Activated T-helper 17 cell treated with anti-CD3 and anti-CD28 coated beads, Interleukin-2, amount 50 U/mL, for 72 hours (primary cell): ENCODE results near the gene TENM3. TPM values are rescaled to one million over a fixed set of nuclear protein-coding genes. Genes with fewer than 3 reads are reported as not detected.

Experiments used
- ATAC-seq: fragments of 150-1000 bp; cut with Tn5 transposase; replicated peaks from 2 replicates; pipeline ENCODE4 v1.10.0; 2021; ENCODE audit warnings: mild to moderate bottlenecking, moderate library complexity
- H3K27ac Mint-ChIP-seq: one replicate; pipeline ENCODE4 v1.8.0; 2022; ENCODE audit warnings: mixed read lengths
- H3K27me3 Mint-ChIP-seq: one replicate; pipeline ENCODE4 v1.8.0; 2022; ENCODE audit warnings: mixed read lengths
- H3K36me3 Mint-ChIP-seq: one replicate; pipeline ENCODE4 v1.8.0; 2022; ENCODE audit warnings: low read depth, mild to moderate bottlenecking, mixed read lengths
- H3K4me1 Mint-ChIP-seq: one replicate; pipeline ENCODE4 v1.8.0; 2022; ENCODE audit warnings: mixed read lengths
- H3K4me3 Mint-ChIP-seq: one replicate; pipeline ENCODE4 v1.8.0; 2022; ENCODE audit warnings: mild to moderate bottlenecking, mixed read lengths
- H3K9me3 Mint-ChIP-seq: one replicate; pipeline ENCODE4 v1.8.0; 2022; ENCODE audit warnings: mixed read lengths
- total RNA-seq, 2 donors: library from RNA; stranded (reverse); gene quantifications; one replicate each; pipeline ENCODE4 v1.2.3, GENCODE V29; 2022

The TENM3 gene
- total RNA-seq, 2 donors from 2014 or later, result not detected

DNA sequence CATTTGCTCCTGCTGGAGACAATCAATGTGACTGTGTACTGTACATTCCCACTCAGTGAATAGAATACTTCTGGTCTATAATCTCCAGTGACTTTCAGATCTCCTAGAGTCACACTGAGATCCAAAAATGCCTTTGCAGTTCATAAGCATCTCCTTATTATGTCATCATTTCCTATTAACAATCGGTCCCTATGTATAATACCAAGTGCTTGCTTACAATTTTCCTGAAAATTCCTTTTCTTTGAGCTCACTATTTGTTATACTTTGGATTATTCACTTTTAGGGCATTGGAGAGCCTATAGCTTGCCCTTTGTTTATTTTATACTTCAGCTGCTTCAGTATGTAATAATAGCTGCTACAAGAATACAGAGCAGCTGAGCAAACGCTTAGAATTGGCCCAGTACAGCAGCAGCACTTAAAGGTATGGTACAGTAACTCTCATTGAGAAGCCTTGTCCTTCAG lies 361.0 kb downstream of the TENM3 start:
- no peaks in the 10 kb centered on the region for H3K4me1 Mint-ChIP-seq
- no peak overlapping the region for H3K4me3 Mint-ChIP-seq
- H3K9me3 Mint-ChIP-seq, result no peaks in the 10 kb centered on the region
- no peaks in the 10 kb centered on the region for H3K36me3 Mint-ChIP-seq
- H3K27ac Mint-ChIP-seq, result no peak overlapping the region
- ATAC-seq, result no peak
- H3K27me3 Mint-ChIP-seq, result peaks cover 4% of the 10 kb centered on the region

DNA sequence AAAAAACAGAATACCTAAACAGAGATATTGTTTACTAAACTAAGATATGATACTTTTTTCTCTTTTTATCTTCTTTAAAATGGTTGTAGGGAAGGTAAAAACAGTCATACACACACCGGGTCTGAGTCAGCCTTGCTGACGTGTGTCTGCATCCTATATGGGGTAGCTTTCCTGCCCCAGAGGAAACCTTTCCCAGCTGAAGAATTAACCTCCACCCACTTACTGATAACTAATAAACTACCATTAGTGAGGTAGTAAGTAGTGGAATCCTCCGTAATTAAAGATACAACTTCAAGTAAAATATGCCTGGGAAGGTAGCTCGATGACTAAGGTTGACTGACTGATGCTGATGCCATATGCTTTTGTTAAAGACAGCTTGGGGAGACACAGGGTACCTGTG lies 361.8 kb downstream of the TENM3 start:
- ATAC-seq, result no peak

DNA sequence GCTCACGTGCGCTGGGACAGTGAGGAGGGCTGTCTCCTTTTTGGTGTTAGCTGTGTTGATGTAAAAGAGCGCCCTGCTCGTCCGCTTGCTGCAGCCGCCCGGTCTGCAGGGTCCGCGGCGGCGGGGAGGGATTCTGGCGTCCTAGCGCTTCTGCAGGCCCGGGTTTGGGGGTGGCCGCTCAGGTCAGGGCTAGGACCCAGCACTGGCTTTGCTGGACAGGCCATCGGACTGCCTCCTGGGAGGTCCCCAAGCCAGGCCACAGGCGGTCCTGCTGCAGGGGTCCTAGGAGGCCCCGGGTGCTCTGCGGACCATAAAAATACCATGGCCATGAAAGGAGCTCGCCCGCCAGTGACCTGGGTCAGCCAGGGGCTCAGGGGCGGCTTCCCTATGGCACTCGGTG lies 365.3 kb downstream of the TENM3 start:
- Mint-ChIP-seq H3K27me3 (no peaks in the 10 kb centered on the region), H3K27ac (no peak overlapping the region), H3K4me1 (no peaks in the 10 kb centered on the region), H3K4me3 (no peak overlapping the region), H3K9me3 (no peaks in the 10 kb centered on the region), H3K36me3 (no peaks in the 10 kb centered on the region)
- no peak for ATAC-seq

More for the DNA sequence above, 361.8 kb downstream of the TENM3 start:
- H3K27ac Mint-ChIP-seq, result no peak overlapping the region
- no peak overlapping the region for H3K4me3 Mint-ChIP-seq
- H3K36me3 Mint-ChIP-seq, result no peaks in the 10 kb centered on the region
- H3K27me3 Mint-ChIP-seq, result peaks cover 4% of the 10 kb centered on the region
- H3K4me1 Mint-ChIP-seq, result no peaks in the 10 kb centered on the region
- H3K9me3 Mint-ChIP-seq, result no peaks in the 10 kb centered on the region

DNA sequence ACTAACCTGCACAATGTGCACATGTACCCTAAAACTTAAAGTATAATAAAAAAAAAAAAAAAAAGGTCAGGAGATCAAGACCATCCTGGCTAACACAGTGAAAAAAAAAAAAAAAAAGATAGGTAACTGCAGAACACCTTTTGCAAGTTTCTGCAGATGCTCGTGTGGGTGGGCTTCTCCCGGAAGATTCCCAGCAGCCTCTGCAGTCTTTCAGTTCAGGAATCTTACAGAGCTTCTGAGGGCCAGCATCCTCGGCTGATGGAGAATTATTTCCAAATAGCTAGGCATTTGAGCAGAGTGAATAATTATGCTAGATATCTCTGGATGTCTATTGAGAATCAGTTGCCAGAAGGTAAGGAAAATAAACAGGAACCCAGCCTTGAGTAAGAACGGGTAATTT lies 373.3 kb downstream of the TENM3 start:
- H3K9me3 Mint-ChIP-seq, result no peaks in the 10 kb centered on the region
- H3K27ac Mint-ChIP-seq, result no peak overlapping the region
- H3K36me3 Mint-ChIP-seq, result no peaks in the 10 kb centered on the region

DNA sequence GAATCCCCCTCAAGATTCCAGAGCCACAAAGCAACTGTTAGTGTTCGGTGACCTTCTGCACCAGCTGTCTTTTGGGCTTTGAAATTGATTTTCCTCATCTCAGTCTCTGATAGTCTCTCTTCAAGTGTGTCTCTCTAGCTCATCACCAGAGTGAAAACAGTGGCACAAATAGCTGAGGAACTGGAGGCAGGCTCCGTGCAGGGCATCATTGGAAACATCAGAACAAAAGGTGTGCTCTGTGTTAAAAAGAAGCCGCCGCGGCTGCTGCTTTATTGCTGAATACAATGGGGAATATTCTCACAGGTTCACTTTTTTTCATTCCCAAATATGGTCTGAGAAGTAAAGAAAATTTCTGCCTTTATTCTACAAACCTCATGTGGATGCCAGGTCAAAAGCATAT lies 376.5 kb downstream of the TENM3 start:
- Mint-ChIP-seq H3K4me1 (no peaks in the 10 kb centered on the region), H3K27ac (no peak overlapping the region), H3K36me3 (no peaks in the 10 kb centered on the region), H3K9me3 (no peaks in the 10 kb centered on the region), H3K4me3 (no peak overlapping the region), H3K27me3 (peaks cover 3% of the 10 kb centered on the region)
- ATAC-seq, result no peak

More for the DNA sequence above, 373.3 kb downstream of the TENM3 start:
- H3K4me1 Mint-ChIP-seq, result no peaks in the 10 kb centered on the region
- no peaks in the 10 kb centered on the region for H3K27me3 Mint-ChIP-seq
- no peak overlapping the region for H3K4me3 Mint-ChIP-seq
- no peak for ATAC-seq

DNA sequence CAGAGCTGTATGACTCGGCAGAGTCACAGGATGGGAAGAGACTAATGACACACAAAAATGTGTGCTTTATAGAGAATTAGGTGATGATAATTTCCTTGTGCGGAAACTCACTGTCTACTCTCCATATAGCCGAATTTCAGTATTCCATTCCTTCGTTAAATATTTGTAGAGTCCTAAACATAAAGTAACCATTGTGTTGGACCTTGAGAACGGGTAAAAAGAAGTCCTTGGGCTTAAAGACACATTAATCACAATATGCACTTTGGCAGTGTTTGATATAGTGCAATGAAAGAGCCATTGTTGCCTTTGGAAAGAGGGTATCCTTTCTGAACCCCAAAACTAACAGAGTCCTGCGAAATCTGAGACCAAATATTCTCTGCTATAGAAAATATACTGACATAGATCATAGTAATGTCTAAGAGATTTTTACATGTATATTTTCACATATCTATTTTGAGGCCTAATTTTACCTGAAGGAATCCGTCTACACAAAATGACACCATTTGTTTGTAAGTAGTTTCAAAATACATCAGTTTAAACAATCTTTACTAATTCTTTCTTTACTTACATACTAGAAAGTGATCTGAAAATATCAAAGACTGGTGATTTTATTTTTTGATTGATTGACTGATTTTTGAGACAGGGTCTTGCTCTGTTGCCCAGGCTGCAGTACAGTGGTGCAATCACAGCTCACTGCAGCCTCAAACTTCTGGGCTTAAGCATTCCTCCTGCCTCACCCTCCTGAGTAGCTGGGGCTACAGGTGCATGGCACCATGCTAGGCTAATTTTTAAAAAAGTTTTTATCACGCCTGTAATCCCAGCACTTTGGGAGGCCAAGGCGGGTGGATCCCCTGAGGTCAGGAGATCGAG lies 377.1 kb downstream of the TENM3 start:
- Mint-ChIP-seq H3K4me3 (no peak overlapping the region), H3K9me3 (no peaks in the 10 kb centered on the region), H3K27me3 (peaks cover 6% of the 10 kb centered on the region), H3K4me1 (no peaks in the 10 kb centered on the region), H3K27ac (no peak overlapping the region), H3K36me3 (no peaks in the 10 kb centered on the region)
- no peak for ATAC-seq

DNA sequence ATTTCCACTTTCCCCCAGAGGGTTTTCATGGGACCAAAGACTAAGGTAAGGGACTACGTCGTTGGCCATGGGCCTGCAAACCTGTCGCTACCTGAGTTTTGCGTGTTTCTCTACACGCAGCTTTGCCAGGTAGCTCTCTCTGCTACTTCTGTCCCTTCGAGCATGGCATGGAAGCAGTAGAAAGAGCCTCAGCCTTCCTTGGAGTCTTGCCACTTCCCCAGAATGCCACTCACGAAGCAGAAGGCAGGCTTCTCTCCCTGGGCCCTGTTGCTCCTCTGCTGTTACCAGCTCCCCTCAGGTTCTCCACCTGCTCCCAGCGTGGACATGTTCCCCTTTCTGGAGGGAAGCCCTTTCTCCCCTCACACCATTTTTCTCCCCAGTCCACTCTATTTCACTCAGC lies 381.1 kb downstream of the TENM3 start:
- H3K36me3 Mint-ChIP-seq, result no peaks in the 10 kb centered on the region
- no peaks in the 10 kb centered on the region for H3K9me3 Mint-ChIP-seq
- peaks cover 6% of the 10 kb centered on the region for H3K27me3 Mint-ChIP-seq
- no peak overlapping the region for H3K27ac Mint-ChIP-seq
- no peaks in the 10 kb centered on the region for H3K4me1 Mint-ChIP-seq
- ATAC-seq, result no peak
- H3K4me3 Mint-ChIP-seq, result no peak overlapping the region

DNA sequence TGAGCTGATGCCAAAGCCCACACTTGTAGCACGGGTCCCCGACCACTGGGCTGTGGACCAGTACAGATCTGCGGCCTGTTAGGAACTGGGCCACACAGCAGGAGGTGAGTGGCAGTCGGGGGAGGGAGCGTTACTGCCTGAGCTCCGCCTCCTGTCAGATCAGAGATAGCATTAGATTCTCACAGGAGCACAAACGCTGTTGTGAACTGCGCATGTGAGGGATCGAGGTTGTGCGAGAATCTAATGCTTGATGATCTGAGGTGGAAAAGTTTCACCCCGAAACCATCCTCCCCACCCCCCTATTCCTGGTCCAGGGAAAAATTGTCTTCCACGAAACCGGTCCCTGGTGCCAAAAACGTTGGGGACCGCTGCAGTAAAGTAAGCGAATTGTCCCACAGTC lies 382.0 kb downstream of the TENM3 start:
- peaks cover 6% of the 10 kb centered on the region for H3K27me3 Mint-ChIP-seq
- no peaks in the 10 kb centered on the region for H3K4me1 Mint-ChIP-seq
- ATAC-seq, result no peak
- no peaks in the 10 kb centered on the region for H3K36me3 Mint-ChIP-seq
- no peak overlapping the region for H3K4me3 Mint-ChIP-seq
- H3K27ac Mint-ChIP-seq, result no peak overlapping the region
- H3K9me3 Mint-ChIP-seq, result no peaks in the 10 kb centered on the region

DNA sequence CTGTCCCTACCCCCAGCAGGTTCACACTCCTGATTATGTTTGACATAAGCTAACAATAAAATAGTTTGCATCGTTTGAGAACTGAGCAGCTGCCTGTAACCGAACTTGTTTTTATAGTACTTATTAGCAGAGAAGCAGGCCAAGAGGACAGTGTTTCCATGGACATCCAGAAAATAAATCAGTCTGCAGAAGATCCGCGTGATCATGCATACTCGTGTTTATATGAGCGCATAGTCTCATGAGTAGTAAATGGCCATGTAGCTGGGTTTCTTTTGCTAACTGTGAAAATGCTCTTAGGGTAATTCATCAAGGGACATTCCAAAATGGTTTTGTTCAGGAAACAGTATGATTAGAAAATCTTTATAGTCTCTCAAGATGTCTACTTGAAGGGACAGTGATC lies 384.8 kb downstream of the TENM3 start:
- no peak overlapping the region for H3K4me3 Mint-ChIP-seq
- H3K27ac Mint-ChIP-seq, result no peak overlapping the region
- H3K4me1 Mint-ChIP-seq, result no peaks in the 10 kb centered on the region
- H3K27me3 Mint-ChIP-seq, result peaks cover 11% of the 10 kb centered on the region
- no peaks in the 10 kb centered on the region for H3K9me3 Mint-ChIP-seq
- ATAC-seq, result no peak
- no peaks in the 10 kb centered on the region for H3K36me3 Mint-ChIP-seq

DNA sequence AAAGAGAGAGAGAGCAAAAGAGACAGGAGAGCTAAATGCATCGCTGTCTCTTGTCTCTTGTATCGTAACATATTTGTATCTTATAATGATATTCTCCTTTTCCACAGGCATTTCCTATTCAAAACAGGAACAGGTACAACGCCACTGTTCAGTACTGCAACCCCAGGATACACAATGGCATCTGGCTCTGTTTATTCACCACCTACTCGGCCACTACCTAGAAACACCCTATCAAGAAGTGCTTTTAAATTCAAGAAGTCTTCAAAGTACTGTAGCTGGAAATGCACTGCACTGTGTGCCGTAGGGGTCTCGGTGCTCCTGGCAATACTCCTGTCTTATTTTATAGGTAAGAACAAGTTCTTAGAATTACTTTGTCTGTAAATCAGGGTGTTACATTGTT lies 385.3 kb downstream of the TENM3 start:
- no peak for ATAC-seq
- no peaks in the 10 kb centered on the region for H3K36me3 Mint-ChIP-seq
- H3K27me3 Mint-ChIP-seq, result peaks cover 16% of the 10 kb centered on the region
- no peaks in the 10 kb centered on the region for H3K4me1 Mint-ChIP-seq
- H3K9me3 Mint-ChIP-seq, result no peaks in the 10 kb centered on the region
- no peak overlapping the region for H3K27ac Mint-ChIP-seq
- H3K4me3 Mint-ChIP-seq, result no peak overlapping the region

DNA sequence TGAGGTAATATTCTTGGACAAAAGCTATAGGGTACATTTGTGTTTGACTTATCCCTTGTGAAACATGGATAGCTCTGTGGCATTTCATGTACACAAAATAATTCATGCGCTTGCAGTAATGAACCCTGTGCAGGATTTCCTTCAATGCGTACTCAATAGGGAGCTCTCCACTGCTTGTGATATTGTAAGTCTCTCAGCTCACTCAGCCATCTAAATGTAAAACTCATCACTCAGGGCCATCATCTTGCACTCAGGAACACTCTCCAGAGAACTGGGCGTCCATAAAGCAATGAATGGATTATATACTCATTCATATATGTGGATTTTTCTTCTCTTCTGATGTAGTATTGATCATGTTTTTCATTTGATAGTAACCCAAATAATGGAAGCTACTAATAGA lies 385.9 kb downstream of the TENM3 start:
- H3K27me3 Mint-ChIP-seq, result peaks cover 19% of the 10 kb centered on the region
- no peaks in the 10 kb centered on the region for H3K4me1 Mint-ChIP-seq
- H3K9me3 Mint-ChIP-seq, result no peaks in the 10 kb centered on the region
- H3K27ac Mint-ChIP-seq, result no peak overlapping the region
- H3K4me3 Mint-ChIP-seq, result no peak overlapping the region
- H3K36me3 Mint-ChIP-seq, result no peaks in the 10 kb centered on the region
- ATAC-seq, result no peak

DNA sequence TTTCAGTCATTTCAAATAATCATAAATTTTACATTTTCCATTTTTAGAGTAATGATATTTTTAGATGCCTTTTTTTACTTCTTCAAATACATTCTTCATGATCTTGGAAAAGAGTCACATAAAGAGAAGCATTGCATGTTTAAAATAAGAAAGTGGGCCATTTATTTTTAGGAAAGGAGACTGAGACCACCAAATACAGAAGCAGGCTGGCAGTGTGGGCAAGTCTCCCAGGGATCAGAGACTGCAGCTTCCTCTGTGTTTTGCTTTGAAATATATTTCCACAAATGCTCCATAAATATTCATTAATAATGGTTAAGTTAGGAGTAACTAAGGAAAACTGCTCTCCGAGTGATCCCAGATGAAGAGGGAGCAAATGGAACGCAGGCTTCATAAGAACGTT lies 397.3 kb downstream of the TENM3 start:
- H3K4me1 Mint-ChIP-seq, result no peaks in the 10 kb centered on the region
- no peaks in the 10 kb centered on the region for H3K36me3 Mint-ChIP-seq
- H3K27ac Mint-ChIP-seq, result no peak overlapping the region
- no peaks in the 10 kb centered on the region for H3K27me3 Mint-ChIP-seq
- H3K9me3 Mint-ChIP-seq, result peaks cover under 1% of the 10 kb centered on the region
- H3K4me3 Mint-ChIP-seq, result no peak overlapping the region
- ATAC-seq, result no peak

DNA sequence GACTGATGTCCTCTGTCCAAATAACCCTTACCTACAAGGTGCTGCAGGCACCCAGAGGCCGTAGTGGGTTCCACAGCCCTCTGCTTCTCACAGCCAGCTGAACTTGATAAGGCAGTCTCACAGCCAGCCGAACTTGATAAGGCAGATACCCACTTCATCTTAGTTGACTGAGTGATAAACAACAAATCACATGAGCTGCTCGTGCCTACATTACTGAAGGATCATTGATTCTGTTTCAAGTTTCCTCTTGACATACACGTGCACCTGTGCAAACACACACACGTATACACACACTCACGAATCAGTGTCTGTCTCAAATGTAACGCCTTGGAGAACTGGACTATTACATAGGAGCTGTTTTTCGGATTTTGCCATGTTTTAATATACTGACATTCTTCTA lies 397.7 kb downstream of the TENM3 start:
- peaks cover 4% of the 10 kb centered on the region for H3K9me3 Mint-ChIP-seq
- no peak for ATAC-seq
- H3K4me3 Mint-ChIP-seq, result no peak overlapping the region
- no peak overlapping the region for H3K27ac Mint-ChIP-seq
- no peaks in the 10 kb centered on the region for H3K4me1 Mint-ChIP-seq
- H3K27me3 Mint-ChIP-seq, result no peaks in the 10 kb centered on the region
- no peaks in the 10 kb centered on the region for H3K36me3 Mint-ChIP-seq

DNA sequence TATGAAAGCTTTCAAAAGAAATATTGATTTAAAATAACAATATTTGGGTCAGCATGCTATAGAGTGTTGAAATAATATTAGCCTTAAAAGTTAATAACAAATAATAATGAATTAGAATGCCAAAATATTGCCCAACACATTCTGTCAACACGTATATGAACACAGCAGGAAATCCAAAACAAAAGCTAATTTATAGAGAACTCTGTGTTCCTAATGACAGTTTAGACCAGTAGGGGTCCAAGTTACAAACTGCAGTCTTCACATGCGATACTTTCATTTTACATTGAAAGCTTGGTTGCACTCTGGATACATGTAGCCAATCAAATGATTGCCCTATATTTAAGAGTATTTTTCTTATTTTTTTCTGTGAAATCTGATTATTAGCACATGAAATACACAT lies 399.6 kb downstream of the TENM3 start:
- Mint-ChIP-seq H3K4me3 (no peak overlapping the region), H3K36me3 (no peaks in the 10 kb centered on the region), H3K4me1 (no peaks in the 10 kb centered on the region), H3K27me3 (no peaks in the 10 kb centered on the region), H3K9me3 (peaks cover 4% of the 10 kb centered on the region), H3K27ac (no peak overlapping the region)
- no peak for ATAC-seq

DNA sequence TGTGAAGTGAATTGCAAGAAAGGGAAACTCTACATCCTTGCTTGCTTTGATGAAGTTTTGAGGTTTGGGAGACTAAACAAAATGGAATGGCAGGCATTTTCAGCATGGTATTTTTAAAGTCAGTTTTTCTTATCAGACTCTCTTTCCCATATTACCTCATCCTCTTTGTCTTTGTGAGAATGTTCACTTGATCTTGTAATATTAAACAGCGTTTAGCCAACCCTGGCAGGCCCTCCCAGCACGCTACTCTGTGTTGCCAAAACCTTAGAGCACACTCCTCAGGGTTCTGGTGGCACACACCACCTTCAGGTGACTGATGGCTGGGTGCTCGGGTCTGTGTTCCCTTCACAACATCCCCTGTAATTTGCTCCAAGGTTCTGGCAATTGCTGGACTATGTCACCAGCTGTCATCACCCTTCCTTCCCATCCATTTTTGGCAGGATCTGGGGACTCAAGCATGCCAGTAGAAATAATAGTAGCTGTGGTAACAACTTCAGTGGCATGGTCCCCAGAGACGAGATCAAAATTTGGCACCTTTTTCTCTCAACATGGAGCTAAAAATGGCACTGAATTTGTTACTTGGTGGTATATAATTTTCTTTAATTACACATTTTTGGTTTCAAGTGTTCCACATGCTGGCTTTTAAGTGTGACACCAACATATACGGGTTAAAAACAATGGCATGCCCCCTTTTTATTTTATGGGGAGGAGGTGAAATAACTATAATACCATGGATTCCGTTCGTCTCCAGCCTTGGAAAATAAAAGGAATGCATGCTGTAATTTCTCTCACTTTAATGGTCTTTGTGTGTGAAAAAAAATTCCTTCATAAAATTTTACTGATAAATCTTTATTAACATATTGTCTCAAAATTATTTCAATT lies 400.8 kb downstream of the TENM3 start:
- H3K36me3 Mint-ChIP-seq, result no peaks in the 10 kb centered on the region
- H3K27me3 Mint-ChIP-seq, result no peaks in the 10 kb centered on the region
- peaks cover 4% of the 10 kb centered on the region for H3K9me3 Mint-ChIP-seq
- ATAC-seq, result no peak
- no peak overlapping the region for H3K4me3 Mint-ChIP-seq
- no peak overlapping the region for H3K27ac Mint-ChIP-seq
- no peaks in the 10 kb centered on the region for H3K4me1 Mint-ChIP-seq
